Smooth muscle cell (in vitro differentiated cells): ENCODE measurements around the gene CCDC28B. TPM values are rescaled to one million over a fixed set of nuclear protein-coding genes. Genes with fewer than 3 reads are reported as not detected.
A peak's percentile ranks its signal among the peaks of the same experiment; 100 is the strongest.

ENCODE experiments used
- DNase-seq: peaks from one replicate; lab custom pipeline; 2025; ENCODE audit not compliant: unreplicated experiment; lab: John Stamatoyannopoulos, UW
- H2AFZ ChIP-seq: fragments of 200-600 bp; sonication (generic); 2 replicates; pipeline ENCODE4 v1.6.0; 2016; ENCODE audit warnings: antibody characterized with exemption, low read depth, mild to moderate bottlenecking
- H3F3A ChIP-seq: fragments of 200-600 bp; sonication (generic); 2 replicates; pipeline ENCODE4 v1.6.0; 2017; ENCODE audit warnings: antibody characterized with exemption, low read depth
- H3K27ac ChIP-seq: fragments of 200-600 bp; sonication (generic); 2 replicates; pipeline ENCODE4 v1.5.1; 2016; ENCODE audit warnings: low read depth, mild to moderate bottlenecking
- H3K27me3 ChIP-seq: fragments of 200-600 bp; sonication (generic); 2 replicates; pipeline ENCODE4 v1.6.1; 2016; ENCODE audit warnings: low read depth, mild to moderate bottlenecking
- H3K36me3 ChIP-seq: fragments of 200-600 bp; sonication (generic); 2 replicates; pipeline ENCODE4 v1.5.1; 2016; ENCODE audit warnings: low read depth
- H3K4me1 ChIP-seq: fragments of 200-600 bp; sonication (generic); 2 replicates; pipeline ENCODE4 v1.5.1; 2016; ENCODE audit warnings: low read depth
- H3K4me2 ChIP-seq: fragments of 200-600 bp; sonication (generic); 2 replicates; pipeline ENCODE4 v1.6.0; 2016; ENCODE audit warnings: mild to moderate bottlenecking
- H3K4me3 ChIP-seq: fragments of 200-600 bp; sonication (generic); 2 replicates; pipeline ENCODE4 v1.5.1; 2016; ENCODE audit warnings: mild to moderate bottlenecking
- H3K79me2 ChIP-seq: fragments of 200-600 bp; sonication (generic); 2 replicates; pipeline ENCODE4 v1.6.0; 2016; ENCODE audit warnings: low read depth, mild to moderate bottlenecking
- H3K9ac ChIP-seq: fragments of 200-600 bp; sonication (generic); 2 replicates; pipeline ENCODE4 v1.6.0; 2016; ENCODE audit warnings: low read depth
- H3K9me3 ChIP-seq: fragments of 200-600 bp; sonication (generic); replicated peaks from 2 replicates; pipeline ENCODE4 v1.5.1; 2016; ENCODE audit warnings: low read depth
- H4K20me1 ChIP-seq: fragments of 200-600 bp; sonication (generic); 2 replicates; pipeline ENCODE4 v1.6.0; 2016; ENCODE audit warnings: low read depth
- CTCF ChIP-seq: fragments of 200-600 bp; sonication (generic); IDR thresholded peaks from 2 replicates; pipeline ENCODE4 v1.5.1; 2017; ENCODE audit warnings: borderline replicate concordance, mild to moderate bottlenecking, antibody characterized with exemption; ENCODE audit not compliant: insufficient read depth, poor library complexity, severe bottlenecking
- WGBS: methylation state at CpG from one replicate; pipeline ENCODE4 v1.1.7; 2016; ENCODE audit warnings: low lambda C conversion rate; 5-methylcytosine and 5-hydroxymethylcytosine counted together
- polyA plus RNA-seq: library from polyadenylated mRNA; unstranded; fragments of >200 nt; fragmentation: Nextera tagmentation; extraction: Ambion mirVana; gene quantifications from 2 replicates; pipeline ENCODE4 v1.2.1, GENCODE V29; 2016
- total RNA-seq: library from RNA; depleted of rRNA; stranded (reverse); fragments of >200 nt; gene quantifications from 2 replicates; pipeline ENCODE4 v1.2.3, GENCODE V29; 2014

CCDC28B gene
- total RNA-seq (19.9 and 41.6 TPM in 2 replicates), polyA plus RNA-seq (58.9 and 63.9 TPM in 2 replicates)

GRCh38 chr1:32200226-32201010 lies at the start of gene CCDC28B:
Gene CCDC28B (plus strand): TSS chr1:32200595. CDS start chr1:32201936, 1,341 bp downstream.
- Histone ChIP-seq H2AFZ (peak within 1 kb of the TSS; percentile 69), H3F3A (peaks cover 39% of the 10 kb centered on the region), H3K36me3 (no peaks in the 10 kb centered on the region), H3K4me3 (peak within 1 kb of the TSS; percentile 72), H3K4me2 (peak within 1 kb of the TSS; percentile 96), H3K79me2 (no peaks in the 10 kb centered on the region), H3K4me1 (peaks cover 18% of the 10 kb centered on the region), H4K20me1 (peaks cover 11% of the 10 kb centered on the region), H3K9ac (peak within 1 kb of the TSS; percentile 97), H3K27ac (peak within 1 kb of the TSS; percentile 99), H3K27me3 (no peaks in the 10 kb centered on the region), H3K9me3 (no peaks in the 10 kb centered on the region)
- peak; percentile 76 for DNase-seq
- under 1% methylated on average over 34 of the region's 34 CpGs for WGBS
- TF ChIP-seq CTCF, result no peak

DNA sequence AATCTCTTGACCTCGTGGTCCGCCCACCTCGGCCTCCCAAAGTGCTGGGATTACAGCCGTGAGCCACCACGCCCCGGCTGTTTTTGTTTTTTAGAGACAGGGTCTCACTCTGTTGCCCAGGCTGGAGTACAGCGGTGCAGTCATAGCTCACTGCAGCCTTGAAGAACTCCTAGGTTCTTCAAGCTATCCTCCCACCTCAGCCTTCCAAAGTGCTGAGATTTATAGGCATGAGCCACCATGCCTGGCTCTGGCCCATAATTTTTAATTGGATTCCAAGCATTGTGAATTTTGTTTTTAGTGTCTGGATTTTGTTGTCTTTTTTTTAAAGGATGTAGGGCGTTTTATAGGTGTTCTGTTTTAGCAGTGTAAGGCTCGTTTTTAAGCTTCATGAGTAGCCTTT lies 49.5 kb upstream of the CCDC28B start:
- peaks cover 81% of the 10 kb centered on the region for H4K20me1 ChIP-seq
- 66% methylated on average over 9 of the region's 9 CpGs for WGBS
- H2AFZ ChIP-seq, result no peak overlapping the region
- H3K27me3 ChIP-seq, result no peaks in the 10 kb centered on the region
- H3K36me3 ChIP-seq, result no peaks in the 10 kb centered on the region
- peak overlapping the region; percentile 41 for H3K4me2 ChIP-seq
- no peaks in the 10 kb centered on the region for H3K9me3 ChIP-seq
- no peak overlapping the region for H3K9ac ChIP-seq
- H3K27ac ChIP-seq, result peak overlapping the region; percentile 64
- DNase-seq, result no peak
- peaks cover 69% of the 10 kb centered on the region for H3K79me2 ChIP-seq
- no peak overlapping the region for H3K4me3 ChIP-seq
- peaks cover 7% of the 10 kb centered on the region for H3F3A ChIP-seq
- no peak for TF ChIP-seq CTCF
- peaks cover 11% of the 10 kb centered on the region for H3K4me1 ChIP-seq

DNA sequence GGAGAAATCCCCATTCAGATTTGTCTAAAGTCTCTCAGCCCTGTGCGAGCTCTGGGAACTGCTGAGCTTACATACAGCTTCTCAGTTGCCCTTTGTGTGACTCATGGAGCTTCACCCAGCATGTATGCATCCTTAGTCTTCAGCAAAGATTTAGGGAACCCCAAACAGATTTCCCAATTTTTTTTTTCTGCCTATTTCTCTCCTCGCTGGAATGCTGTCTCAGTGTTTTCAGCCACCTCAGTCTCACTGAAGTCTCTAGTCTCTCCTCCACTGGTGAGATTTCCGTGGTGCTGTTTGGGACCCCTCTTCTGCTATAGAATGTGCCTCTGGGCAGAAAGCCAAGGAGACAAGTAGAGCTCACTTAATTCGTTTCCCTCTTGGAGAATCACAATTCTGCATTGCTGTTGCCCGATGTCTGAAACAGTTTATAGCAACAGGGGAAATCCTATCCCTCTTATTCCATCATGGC lies 49.0 kb upstream of the CCDC28B start:
- no peak for TF ChIP-seq CTCF
- WGBS, result 12% methylated on average over 5 of the region's 5 CpGs
- H3K36me3 ChIP-seq, result peaks cover 3% of the 10 kb centered on the region

GRCh38 chr1:32159189-32159588 lies 41.2 kb upstream of the CCDC28B start:
- no peaks in the 10 kb centered on the region for H3K4me1 ChIP-seq
- peaks cover 5% of the 10 kb centered on the region for H3K79me2 ChIP-seq
- H3F3A ChIP-seq, result no peaks in the 10 kb centered on the region
- no peaks in the 10 kb centered on the region for H3K27me3 ChIP-seq
- no peaks in the 10 kb centered on the region for H3K9me3 ChIP-seq
- DNase-seq, result no peak
- peaks cover 28% of the 10 kb centered on the region for H3K36me3 ChIP-seq
- H3K9ac ChIP-seq, result no peak overlapping the region
- WGBS, result 86% methylated on average over 3 of the region's 3 CpGs
- no peak overlapping the region for H3K4me2 ChIP-seq
- H3K27ac ChIP-seq, result no peak overlapping the region
- peaks cover 22% of the 10 kb centered on the region for H4K20me1 ChIP-seq
- no peak for TF ChIP-seq CTCF
- H2AFZ ChIP-seq, result no peak overlapping the region
- no peak overlapping the region for H3K4me3 ChIP-seq

More for the DNA sequence above, 49.0 kb upstream of the CCDC28B start:
- DNase-seq, result no peak
- Histone ChIP-seq H4K20me1 (peaks cover 78% of the 10 kb centered on the region), H3K27me3 (no peaks in the 10 kb centered on the region), H3K27ac (peak overlapping the region; percentile 64), H3K4me2 (peak overlapping the region; percentile 53), H3K9ac (no peak overlapping the region), H3K4me1 (peaks cover 11% of the 10 kb centered on the region), H3K4me3 (no peak overlapping the region), H3K9me3 (no peaks in the 10 kb centered on the region), H3F3A (peaks cover 7% of the 10 kb centered on the region), H3K79me2 (peaks cover 64% of the 10 kb centered on the region), H2AFZ (no peak overlapping the region)
